GM12878 (cell line): Measurements from ENCODE around the gene TBL1XR1.

Experiments
- EZH2 ChIP-seq: IDR thresholded peaks from 2 replicates; pipeline ENCODE4 v1.6.1; 2012; ENCODE audit warnings: low read depth, mild to moderate bottlenecking, control low read depth, inconsistent platforms, low read length, borderline replicate concordance; ENCODE audit not compliant: control insufficient read depth
- NFIC ChIP-seq: IDR thresholded peaks from 2 replicates; pipeline ENCODE4 v1.6.1; 2012; ENCODE audit warnings: low read depth, mild to moderate bottlenecking, inconsistent platforms, low read length, moderate library complexity
- POLR2AphosphoS5 ChIP-seq: IDR thresholded peaks from 2 replicates; pipeline ENCODE4 v1.6.1; 2011; ENCODE audit warnings: mild to moderate bottlenecking, low read length, inconsistent platforms
- RAD21 ChIP-seq: IDR thresholded peaks from 2 replicates; pipeline ENCODE4 v1.6.1; 2011; ENCODE audit warnings: mild to moderate bottlenecking, low read depth, low read length, moderate library complexity; ENCODE audit not compliant: insufficient read depth
- RFX5 ChIP-seq: IDR thresholded peaks from 2 replicates; pipeline ENCODE4 v1.6.1; 2011; ENCODE audit warnings: low read depth, low read length, improper control_type of control experiment
- YY1 ChIP-seq: IDR thresholded peaks from 2 replicates; pipeline ENCODE4 v1.6.1; 2011; ENCODE audit warnings: low read depth, mild to moderate bottlenecking, low read length
- ZNF217 ChIP-seq: fragments of 450-650 bp; IDR thresholded peaks from 2 replicates; pipeline ENCODE4 v1.6.1; 2017; ENCODE audit warnings: antibody characterized with exemption, mild to moderate bottlenecking
- ZNF384 ChIP-seq: IDR thresholded peaks from 2 replicates; pipeline ENCODE4 v1.6.1; 2012; ENCODE audit warnings: low read depth, mild to moderate bottlenecking, low read length, improper control_type of control experiment, borderline replicate concordance
- TF ChIP-seq, protein P1 (sequence below), 3 experiments: IDR thresholded peaks in 2 of 3; conservative IDR thresholded peaks in 1 of 3; 2 replicates each; pipeline ENCODE4 v1.5.1; 2011; ENCODE audit warnings: low read depth in 3 of 3, low read length in 3 of 3, mild to moderate bottlenecking in 3 of 3, control low read depth in 2 of 3, moderate library complexity in 2 of 3, inconsistent platforms in 1 of 3, mixed read lengths in 1 of 3; ENCODE audit not compliant: control insufficient read depth in 2 of 3, insufficient read depth in 1 of 3; ENCODE audit errors: extremely low read depth in 1 of 3
- TF ChIP-seq, protein P2 (sequence below): fragments of 450-650 bp; IDR thresholded peaks from 2 replicates; pipeline ENCODE4 v1.6.1; 2016; ENCODE audit warnings: mild to moderate bottlenecking

DNA sequence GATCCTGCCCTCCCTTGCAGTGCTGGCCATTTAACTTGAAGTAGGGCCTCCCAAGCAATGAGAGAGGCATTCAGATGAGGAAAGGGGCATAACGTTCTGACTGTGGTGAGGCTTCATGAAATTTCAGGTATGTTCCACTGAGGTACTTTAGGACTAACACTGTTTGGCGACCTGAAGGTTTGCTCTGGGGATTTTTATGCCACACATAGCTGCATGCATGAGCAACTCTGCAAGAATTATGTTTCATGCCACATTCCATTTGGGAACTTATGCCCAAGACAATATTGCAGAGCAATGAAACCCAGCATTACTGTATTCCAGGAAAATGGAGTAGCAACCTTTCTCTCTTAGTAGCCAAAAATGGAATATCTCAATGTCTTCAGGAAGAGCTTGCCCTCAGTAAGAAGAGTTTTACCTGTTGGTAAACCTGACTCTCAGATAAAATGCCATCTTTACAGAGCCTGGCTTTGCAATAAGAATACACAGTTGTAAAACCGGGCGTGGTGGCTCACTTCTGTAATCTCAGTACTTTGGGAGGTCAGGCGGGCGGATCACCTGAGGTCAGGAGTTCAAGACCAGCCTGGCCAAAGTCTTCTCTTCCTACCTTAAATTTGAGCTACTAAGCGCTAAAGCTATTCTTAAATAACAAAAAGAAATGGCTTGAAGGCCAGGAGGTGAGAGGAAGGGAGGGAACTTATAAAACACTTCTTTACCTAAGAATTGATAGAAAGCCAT is 16.7 kb upstream of the TBL1XR1 start:
- TF ChIP-seq, protein P1, sequence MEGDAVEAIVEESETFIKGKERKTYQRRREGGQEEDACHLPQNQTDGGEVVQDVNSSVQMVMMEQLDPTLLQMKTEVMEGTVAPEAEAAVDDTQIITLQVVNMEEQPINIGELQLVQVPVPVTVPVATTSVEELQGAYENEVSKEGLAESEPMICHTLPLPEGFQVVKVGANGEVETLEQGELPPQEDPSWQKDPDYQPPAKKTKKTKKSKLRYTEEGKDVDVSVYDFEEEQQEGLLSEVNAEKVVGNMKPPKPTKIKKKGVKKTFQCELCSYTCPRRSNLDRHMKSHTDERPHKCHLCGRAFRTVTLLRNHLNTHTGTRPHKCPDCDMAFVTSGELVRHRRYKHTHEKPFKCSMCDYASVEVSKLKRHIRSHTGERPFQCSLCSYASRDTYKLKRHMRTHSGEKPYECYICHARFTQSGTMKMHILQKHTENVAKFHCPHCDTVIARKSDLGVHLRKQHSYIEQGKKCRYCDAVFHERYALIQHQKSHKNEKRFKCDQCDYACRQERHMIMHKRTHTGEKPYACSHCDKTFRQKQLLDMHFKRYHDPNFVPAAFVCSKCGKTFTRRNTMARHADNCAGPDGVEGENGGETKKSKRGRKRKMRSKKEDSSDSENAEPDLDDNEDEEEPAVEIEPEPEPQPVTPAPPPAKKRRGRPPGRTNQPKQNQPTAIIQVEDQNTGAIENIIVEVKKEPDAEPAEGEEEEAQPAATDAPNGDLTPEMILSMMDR (IDR thresholded peaks at IDR 0.05 in 2 of 3, conservative IDR thresholded peaks at IDR 0.05 in 1 of 3; ENCODE audit: control insufficient read depth in 2 of 3, extremely low read depth in 1 of 3, insufficient read depth in 1 of 3, low read depth in 3 of 3, low read length in 3 of 3), result no peak
- TF ChIP-seq EZH2 (no peak), RFX5 (no peak), ZNF384 (no peak), NFIC (no peak), RAD21 (no peak), POLR2AphosphoS5 (no peak), YY1 (no peak), ZNF217 (no peak)
- TF ChIP-seq, protein P2, sequence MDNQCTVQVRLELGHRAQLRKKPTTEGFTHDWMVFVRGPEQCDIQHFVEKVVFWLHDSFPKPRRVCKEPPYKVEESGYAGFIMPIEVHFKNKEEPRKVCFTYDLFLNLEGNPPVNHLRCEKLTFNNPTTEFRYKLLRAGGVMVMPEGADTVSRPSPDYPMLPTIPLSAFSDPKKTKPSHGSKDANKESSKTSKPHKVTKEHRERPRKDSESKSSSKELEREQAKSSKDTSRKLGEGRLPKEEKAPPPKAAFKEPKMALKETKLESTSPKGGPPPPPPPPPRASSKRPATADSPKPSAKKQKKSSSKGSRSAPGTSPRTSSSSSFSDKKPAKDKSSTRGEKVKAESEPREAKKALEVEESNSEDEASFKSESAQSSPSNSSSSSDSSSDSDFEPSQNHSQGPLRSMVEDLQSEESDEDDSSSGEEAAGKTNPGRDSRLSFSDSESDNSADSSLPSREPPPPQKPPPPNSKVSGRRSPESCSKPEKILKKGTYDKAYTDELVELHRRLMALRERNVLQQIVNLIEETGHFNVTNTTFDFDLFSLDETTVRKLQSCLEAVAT, result no peak
